Bronchial epithelial cell (primary cell): Measurements from ENCODE around the gene PRRG1. TPM values are rescaled to one million over a fixed set of nuclear protein-coding genes. Genes with fewer than 3 reads are reported as not detected.
"Not testable (repeated sequence)": the region's sequence is repeated elsewhere in the genome, so short reads cannot be mapped to it uniquely, and the experiment has no call there.

Source experiments
- DNase-seq: peaks from one replicate; pipeline ENCODE4 v3.0.0-alpha.2; 2010; ENCODE audit warnings: low read depth
- FAIRE-seq: peaks from 2 replicates; lab custom pipeline; 2011; peaks lifted over from hg19 to GRCh38; lab: Jason Lieb, UNC
- H3K27me3 ChIP-seq: 2 replicates; pipeline ENCODE4 v1.5.1; 2011; ENCODE audit warnings: low read length; ENCODE audit not compliant: control insufficient read depth, insufficient read depth
- H3K36me3 ChIP-seq: 2 replicates; pipeline ENCODE4 v1.5.1; 2011; ENCODE audit warnings: low read length; ENCODE audit not compliant: control insufficient read depth, insufficient read depth
- H3K4me3 ChIP-seq: 2 replicates; pipeline ENCODE4 v1.5.1; 2011; ENCODE audit warnings: mild to moderate bottlenecking, low read depth, low read length, control low read depth
- total RNA-seq: library from RNA; depleted of rRNA; stranded (reverse); fragments of >200 nt; gene quantifications from 2 replicates; pipeline ENCODE4 v1.2.1, GENCODE V29; 2014
- TF ChIP-seq, protein P1 (sequence below): IDR thresholded peaks from 2 replicates; pipeline ENCODE4 v1.5.1; 2011; ENCODE audit warnings: mild to moderate bottlenecking, moderate library complexity, low read length, control low read depth, inconsistent platforms; ENCODE audit not compliant: insufficient read depth, severe bottlenecking

The PRRG1 gene
- total RNA-seq, 1 donor from 2014 or later: 4.5 TPM

DNA sequence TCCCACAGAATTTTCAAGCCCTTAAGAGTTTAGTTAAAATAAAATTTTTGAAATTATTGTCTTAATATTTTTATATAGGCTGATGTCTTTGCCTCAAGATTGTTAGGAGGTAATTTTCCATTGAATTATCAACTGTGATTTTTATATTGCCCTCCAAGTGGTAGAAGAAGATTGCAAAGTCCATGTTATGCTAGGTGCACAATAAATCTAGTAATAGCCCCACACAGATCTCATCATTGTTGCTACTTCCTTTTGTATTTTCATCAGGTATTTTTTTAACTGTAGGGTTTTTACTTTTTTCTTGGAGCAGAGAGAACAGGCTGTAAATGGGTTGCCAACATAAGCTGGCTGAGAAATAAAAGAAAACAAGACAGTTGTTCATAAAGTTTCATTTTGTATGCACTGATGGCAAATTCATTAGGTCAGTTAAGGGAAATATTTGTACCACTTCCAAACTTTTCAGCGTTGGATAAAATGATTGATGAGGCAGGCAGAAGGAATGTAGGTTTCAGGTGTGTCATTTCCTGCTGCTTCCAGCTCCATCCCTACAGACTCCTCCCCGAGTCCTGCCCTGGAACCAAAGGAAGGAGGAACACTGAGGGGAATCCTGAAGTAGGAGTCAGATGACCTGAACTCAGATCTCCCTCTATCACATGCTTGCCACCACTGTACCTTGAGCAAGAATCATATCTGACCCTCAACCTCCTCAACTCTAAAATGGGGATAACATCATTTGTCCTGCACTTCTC lies 105.5 kb downstream of the PRRG1 start:
- DNase-seq (peak; percentile 85), FAIRE-seq (peak; percentile 93)
- Histone ChIP-seq H3K36me3 (no peaks in the 10 kb centered on the region), H3K4me3 (no peak overlapping the region), H3K27me3 (no peaks in the 10 kb centered on the region)
- TF ChIP-seq, protein P1, sequence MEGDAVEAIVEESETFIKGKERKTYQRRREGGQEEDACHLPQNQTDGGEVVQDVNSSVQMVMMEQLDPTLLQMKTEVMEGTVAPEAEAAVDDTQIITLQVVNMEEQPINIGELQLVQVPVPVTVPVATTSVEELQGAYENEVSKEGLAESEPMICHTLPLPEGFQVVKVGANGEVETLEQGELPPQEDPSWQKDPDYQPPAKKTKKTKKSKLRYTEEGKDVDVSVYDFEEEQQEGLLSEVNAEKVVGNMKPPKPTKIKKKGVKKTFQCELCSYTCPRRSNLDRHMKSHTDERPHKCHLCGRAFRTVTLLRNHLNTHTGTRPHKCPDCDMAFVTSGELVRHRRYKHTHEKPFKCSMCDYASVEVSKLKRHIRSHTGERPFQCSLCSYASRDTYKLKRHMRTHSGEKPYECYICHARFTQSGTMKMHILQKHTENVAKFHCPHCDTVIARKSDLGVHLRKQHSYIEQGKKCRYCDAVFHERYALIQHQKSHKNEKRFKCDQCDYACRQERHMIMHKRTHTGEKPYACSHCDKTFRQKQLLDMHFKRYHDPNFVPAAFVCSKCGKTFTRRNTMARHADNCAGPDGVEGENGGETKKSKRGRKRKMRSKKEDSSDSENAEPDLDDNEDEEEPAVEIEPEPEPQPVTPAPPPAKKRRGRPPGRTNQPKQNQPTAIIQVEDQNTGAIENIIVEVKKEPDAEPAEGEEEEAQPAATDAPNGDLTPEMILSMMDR: no peak

DNA sequence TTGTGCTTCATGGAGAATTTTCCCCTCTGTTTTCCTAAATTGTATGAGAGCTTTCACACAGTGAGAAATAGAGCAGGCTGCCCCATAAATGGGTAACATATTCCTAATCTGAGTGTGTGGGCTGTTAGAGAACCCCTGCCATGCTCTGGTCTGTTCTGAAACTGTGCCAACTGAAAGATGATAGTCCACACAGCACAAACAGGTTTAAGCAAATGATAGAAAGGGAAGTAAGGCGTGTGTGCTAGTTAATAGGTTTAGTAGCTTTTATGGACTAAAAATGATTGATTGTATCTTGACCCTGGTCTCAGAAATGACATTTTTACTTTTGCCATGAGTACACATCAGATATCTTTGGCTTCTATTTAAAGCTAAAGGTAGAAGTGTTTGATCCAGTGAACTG lies 106.2 kb downstream of the PRRG1 start:
- TF ChIP-seq, protein P1: no peak
- H3K36me3 ChIP-seq: no peaks in the 10 kb centered on the region
- FAIRE-seq (no peak), DNase-seq (peak; percentile 33)
- H3K4me3 ChIP-seq: no peak overlapping the region
- H3K27me3 ChIP-seq: no peaks in the 10 kb centered on the region

DNA sequence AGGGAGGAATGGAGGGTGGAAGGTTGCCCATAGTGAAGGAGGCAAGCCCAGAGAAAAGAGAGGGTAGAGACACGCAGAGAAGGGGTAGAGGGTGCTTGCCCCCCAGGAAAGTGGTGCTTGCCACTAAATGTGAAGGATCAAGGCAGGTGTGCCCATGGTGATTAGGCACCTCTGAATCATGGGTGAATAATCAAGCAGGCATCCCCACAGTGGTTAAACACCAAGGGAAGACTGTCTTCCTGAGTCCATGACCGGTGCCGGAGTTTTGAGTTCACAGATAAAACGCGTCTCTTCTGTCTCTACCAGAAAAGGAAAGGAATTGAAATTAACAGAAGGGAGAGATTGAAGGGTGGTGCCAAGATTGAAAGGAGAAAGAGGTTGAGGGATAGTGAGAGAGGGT lies 111.1 kb downstream of the PRRG1 start:
- FAIRE-seq, H3K4me3 ChIP-seq, H3K36me3 ChIP-seq, H3K27me3 ChIP-seq: not testable (repeated sequence)
- peak; percentile 71 for DNase-seq

DNA sequence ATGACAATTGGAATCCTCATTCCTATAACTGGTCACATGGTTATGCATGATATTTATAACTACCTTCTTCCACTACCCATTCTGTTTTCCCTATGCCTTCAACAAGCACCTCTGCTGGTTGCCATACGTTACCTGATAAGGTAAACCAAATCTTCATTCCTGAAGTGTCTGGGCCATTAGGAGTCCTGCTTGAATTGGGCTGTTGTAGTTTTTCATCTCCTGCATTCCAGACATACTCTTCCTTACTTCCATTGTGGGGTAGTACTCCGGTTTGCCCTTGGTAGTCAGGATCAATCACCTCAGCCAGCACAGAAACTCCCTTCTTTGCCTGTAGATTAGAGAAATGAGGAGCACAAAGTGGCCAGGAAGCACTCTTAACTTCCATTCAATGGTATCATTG lies 113.2 kb downstream of the PRRG1 start:
- TF ChIP-seq, protein P1: no peak
- Histone ChIP-seq H3K4me3 (no peak overlapping the region), H3K27me3 (no peaks in the 10 kb centered on the region), H3K36me3 (no peaks in the 10 kb centered on the region)
- no peak for DNase-seq
- no peak for FAIRE-seq

DNA sequence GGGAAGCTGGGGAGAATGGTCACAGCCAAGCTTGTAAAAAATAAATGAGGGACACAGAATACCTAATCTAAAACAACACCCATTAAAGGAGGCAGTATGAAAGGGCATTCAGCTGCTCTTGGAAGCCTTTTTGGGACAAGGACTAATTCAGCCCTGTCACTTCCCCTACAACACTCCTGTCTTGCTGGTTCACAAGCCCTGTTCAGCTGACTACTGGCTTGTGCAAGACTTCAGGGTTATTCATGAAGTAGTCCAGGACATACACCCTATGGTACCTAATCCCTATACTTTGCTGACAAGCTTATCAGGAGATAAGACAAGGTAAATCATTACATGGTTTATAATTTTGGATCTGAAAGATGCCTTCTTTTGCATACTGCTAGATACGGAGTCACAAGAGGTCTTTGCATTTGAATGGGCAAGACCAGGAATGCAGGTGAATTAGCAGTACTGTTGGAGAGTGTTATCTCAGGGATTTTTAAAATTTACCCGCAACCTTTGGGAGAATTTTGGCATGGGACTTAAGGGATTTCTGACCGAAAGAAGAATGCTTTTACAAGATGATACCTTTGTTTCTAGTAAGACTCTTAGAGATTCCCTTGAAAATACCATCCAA lies 119.1 kb downstream of the PRRG1 start:
- no peaks in the 10 kb centered on the region for H3K36me3 ChIP-seq

DNA sequence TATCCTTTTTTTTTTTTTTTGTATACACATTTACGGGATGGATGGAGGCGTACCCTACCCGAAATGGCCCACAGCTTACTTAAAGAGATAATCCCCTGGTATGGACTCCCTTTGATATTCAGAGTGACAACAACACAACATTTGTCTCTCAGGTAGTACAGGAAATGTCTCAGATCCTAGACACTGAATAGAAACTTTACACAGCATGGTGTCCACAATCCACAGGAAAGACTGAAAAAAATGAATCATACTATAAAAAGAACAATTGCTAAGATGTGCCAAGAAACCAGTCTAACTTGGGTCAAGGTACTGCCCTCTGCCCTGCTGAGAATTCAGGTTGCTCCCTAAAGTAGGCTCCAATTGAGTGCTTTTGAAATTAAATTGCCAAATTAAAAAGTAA lies 121.5 kb downstream of the PRRG1 start:
- TF ChIP-seq, protein P1: no peak
- Histone ChIP-seq H3K4me3 (no peak overlapping the region), H3K27me3 (no peaks in the 10 kb centered on the region), H3K36me3 (no peaks in the 10 kb centered on the region)
- DNase-seq (no peak), FAIRE-seq (no peak)

More for the DNA sequence above, 119.1 kb downstream of the PRRG1 start:
- TF ChIP-seq, protein P1: no peak
- no peak for FAIRE-seq
- Histone ChIP-seq H3K27me3 (no peaks in the 10 kb centered on the region), H3K4me3 (no peak overlapping the region)
- DNase-seq: no peak
